Skin of body (tissue), 2 donors: Measurements from ENCODE around the gene SPRY4. TPM values are rescaled to one million over a fixed set of nuclear protein-coding genes. Genes with fewer than 3 reads are reported as not detected.
"Not testable (repeated sequence)": the region's sequence is repeated elsewhere in the genome, so short reads cannot be mapped to it uniquely, and the experiment has no call there.

Experiments
- DNase-seq: peaks from one replicate; lab custom pipeline; 2025; lab: John Stamatoyannopoulos, UW
- total RNA-seq: library from RNA; depleted of rRNA; stranded (reverse); fragments of >200 nt; gene quantifications from one replicate; pipeline ENCODE4 v1.2.3, GENCODE V29; 2014

The SPRY4 gene, protein sequence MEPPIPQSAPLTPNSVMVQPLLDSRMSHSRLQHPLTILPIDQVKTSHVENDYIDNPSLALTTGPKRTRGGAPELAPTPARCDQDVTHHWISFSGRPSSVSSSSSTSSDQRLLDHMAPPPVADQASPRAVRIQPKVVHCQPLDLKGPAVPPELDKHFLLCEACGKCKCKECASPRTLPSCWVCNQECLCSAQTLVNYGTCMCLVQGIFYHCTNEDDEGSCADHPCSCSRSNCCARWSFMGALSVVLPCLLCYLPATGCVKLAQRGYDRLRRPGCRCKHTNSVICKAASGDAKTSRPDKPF
- total RNA-seq: 8.9 TPM

DNA sequence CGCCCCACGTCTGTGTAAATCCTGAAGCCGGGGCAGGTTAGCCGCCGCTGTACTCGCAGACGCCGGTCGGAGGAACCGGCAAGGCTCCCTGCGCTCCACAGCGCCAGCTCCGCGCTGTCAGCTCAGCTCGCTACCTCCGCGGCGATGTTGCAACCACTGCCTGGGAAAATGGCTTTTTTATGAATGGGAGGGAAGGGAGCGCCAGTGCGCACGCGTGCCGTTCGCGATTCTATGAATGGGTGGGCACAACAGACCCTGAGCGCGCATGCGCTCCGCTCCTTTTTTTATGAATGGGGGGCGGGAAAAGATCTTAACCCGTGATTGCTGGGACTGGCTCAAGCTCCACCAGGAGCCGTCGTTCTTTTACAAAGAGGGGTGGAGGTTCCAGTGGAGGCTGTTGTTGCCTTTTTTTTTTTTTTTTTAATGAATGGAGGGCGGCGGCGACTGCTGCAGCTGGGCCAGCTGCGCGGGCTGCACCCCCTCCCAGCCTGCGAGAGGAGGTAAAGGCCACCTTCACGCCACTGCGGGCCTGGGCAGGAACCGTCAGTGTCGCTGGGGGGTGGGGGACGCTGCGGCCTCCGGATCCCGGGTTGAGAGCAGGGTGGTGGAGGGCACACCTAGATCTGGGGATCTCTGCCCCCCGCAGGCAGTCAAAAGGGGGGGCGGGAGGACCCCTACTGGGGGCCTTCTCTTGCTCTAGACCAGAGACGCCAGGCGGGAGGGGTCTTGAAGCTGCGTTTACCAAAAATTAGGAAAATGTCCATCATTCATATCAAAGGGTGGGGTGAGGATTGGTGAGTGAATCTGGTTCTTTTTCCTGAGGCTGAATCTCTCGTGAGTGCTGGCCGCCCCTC, at the start of gene SPRY4:
Gene SPRY4, minus strand, starts transcription at position 151 of the 854 bp plus-strand sequence. CDS start 9,913 bp downstream, outside the sequence.
- peak; percentile 98 for DNase-seq

DNA sequence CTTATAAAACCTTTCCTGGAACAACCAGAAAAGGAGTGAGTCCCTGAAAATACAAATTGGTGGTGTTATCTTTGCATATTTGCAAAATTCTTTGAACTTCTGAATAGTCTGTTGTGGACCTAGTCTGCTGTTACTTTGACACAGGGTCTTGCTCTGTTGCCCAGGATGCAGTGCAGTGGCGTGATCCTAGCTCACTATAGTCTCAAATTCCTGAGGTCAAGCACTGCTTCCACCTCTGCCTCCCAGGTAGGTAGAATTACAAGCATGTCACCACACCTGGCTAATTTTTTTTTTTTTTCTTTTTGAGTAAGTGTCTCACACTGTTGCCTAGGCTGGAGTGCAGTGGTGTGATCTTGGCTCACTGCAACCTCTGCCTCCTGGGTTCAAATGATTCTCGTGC, 43.7 kb upstream of the SPRY4 start:
- no peak for DNase-seq

- DNase-seq: no peak
Observed at GRCh38 chr5:142366007-142366406, 41.2 kb upstream of the SPRY4 start.

GRCh38 chr5:142364251-142365145, 39.7 kb upstream of the SPRY4 start:
- no peak for DNase-seq

DNA sequence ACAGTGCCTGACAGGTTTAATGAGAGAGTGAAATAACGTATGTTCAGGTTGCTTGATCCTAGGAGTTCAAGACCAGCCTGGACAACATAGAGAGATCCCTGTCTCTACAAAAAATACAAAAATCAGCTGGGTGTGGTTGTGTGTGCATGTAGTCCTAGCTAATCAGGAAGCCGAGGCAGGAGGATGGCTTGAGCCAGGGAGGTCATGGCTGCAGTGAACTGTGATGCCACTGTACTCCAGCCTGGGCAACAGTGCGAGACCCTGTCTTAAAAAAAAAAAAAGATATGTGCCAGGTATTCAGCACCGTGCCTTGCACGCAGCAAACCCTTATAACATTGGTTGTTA, 38.8 kb upstream of the SPRY4 start:
- no peak for DNase-seq

DNA sequence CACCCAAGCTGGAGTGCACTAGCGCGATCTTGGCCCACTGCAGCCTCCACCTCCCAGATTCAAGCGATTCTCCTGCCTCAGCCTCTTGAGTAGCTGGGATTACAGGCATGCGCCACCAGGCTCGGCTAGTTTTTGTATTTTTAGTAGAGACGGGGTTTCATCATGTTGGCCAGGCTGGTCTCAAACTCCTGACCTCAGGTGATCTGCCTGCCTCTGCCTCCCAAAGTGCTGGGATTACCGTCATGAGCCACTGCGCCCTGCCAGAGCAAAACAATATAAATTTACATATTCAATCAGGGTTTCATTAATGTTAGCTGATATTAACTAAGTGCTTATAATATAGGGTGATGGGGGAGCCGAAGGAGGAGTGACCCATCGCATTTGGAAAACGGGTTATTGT, 37.4 kb upstream of the SPRY4 start:
- not testable (repeated sequence) for DNase-seq

DNA sequence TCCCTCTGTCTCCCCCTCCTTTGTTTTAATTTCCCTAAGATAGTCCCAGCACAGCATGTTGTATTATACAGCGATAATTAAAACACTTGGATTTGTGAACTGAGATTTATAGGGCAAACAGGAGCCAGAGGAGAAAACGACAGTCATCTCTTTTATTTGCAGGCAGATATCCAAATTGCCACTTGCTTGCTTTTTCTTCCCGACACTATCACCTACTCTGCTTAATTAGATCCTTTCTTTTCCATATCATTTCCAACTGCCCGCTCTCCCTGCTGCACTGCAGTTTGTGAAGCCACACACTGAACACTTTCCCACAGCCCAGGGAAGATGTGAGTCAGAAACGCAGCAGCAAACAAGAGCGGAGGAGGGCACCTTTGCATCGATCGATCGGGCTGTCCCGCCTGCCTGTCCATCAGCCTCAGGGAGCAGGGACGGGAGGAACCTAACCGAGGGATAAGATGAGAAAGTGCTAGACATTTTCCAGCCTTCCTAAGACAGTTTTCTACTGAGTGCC, 35.8 kb upstream of the SPRY4 start:
- DNase-seq: no peak

DNA sequence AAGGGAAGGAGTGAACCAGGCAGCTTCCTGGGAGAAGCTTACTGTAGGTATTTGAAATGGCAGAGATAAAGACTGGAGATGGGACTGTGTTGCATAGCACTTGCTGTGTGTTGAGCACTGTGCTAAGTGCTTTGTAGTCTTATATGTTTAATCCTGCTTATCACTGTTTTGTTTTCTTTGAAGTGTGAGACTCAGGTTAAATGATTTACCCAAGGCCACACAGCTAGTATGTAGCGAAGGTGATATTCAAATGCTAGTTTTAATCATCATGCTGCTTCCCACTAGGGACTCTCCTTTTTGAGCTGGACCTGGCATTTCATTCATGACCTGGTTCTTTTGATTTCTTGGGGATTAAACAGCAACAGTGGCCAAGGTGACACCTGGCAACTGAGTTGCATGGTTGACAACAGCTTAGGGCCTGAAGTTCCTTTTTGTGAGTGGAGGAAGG, 35.3 kb upstream of the SPRY4 start:
- DNase-seq: no peak

DNA sequence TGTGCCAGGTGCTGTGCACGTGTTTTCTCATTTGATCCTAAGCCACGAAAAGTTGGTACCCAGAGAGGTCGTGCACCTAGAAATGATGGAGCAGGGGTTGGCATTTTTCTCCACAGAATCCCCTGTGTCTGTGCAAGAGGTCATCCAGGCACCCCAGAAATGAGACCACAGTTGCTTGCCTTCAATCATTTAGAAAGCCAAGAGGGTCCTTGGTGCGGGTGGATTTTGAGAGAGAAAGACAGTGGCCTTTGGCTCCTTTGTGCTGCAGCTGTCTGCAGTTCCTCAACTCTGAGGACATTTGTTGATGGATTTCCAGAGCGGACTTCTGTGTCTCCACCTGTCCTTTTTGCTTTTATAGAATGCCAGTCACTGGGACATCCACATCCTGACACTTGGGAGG, 33.8 kb upstream of the SPRY4 start:
- no peak for DNase-seq

- no peak for DNase-seq
Observed at GRCh38 chr5:142358121-142358520, 33.3 kb upstream of the SPRY4 start.

DNA sequence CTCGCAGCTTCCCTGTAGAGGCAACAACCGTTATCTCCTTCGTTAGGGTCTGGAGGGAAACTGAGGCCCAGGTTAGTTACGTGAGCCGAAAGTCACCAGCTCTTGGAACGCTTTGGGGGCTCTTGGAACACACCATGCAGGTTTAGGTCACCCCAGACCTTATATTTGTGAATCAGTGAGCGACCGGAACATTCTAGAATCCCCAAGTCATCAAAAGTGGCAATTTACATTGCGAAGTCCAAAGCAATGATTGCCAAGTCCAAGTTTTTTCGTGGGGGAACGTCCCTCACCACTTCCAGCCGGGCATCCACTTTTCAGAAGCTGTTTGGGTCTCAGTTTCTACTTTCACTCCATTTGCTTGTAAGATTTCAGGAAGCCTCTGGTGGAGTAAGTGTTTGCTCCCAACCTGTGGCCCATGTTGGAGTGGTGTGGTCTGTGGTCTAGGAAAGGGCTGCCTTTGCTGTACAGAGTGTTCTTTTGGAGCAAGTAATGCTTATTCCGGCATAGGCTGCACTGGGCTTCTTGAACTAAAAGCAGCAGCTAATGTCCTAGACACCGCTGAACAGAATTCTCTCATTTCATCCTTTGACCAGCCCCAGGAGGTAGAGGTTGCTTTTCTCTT, 32.8 kb upstream of the SPRY4 start:
- no peak for DNase-seq

DNA sequence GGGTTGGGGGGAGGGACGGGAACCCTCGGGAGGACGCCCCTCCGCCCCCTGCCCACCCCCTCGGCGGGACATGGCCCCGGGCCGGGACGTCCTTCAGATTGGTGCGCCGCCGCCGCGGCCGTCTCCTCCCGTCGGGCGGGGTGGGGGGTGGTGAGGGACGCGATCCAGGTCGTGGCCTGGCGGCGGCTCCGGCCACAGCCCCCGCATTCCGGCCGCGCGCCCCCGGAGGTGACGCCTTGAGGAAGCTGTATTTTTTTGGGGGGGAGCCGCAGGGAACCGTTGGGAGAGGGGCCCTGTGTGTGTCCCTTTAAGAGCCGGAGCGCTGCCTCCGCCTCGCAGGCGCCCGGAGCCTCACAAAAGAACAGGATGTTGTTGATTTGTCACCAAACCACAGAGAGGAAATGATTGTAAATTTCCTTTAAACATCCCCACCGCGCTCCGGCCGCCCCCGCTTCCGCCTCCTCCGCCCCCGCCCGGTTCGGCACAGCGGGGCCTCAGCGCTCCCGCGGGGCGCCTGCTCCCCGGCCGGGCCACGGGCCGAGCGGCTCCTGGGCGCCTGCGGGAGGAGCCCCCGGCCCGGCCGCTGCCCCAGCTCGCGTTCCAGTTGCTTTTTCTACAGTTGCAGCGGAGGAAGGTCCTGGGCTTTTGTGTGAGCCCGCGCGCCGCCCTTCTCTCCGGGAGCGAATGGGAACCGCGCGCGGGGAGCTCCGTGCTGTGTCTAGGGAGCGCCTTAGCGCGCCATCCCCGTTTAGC, 32.1 kb upstream of the SPRY4 start:
- peak; percentile 93 for DNase-seq

DNA sequence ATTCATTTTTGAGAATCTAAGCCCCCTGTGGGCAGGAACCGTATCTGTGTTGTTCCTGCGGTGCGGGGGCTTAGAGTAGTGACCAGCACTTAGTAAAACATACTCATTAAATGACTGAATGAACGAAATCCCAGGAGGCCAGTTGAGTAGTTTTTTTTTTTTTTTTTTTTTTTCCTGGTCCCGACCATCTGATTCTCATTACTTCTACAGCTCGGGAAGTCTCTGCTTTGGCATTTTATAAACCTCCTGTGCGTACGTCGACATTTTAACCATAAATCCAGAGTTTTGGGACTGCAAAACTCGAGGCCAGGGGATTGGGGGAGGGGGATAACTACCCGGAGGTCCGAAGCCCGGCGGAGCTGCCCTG, 31.5 kb upstream of the SPRY4 start:
- peak; percentile 80 for DNase-seq

- no peak for DNase-seq
Observed at GRCh38 chr5:142353071-142353472, 28.3 kb upstream of the SPRY4 start.

GRCh38 chr5:142350021-142350420, 25.2 kb upstream of the SPRY4 start:
- no peak for DNase-seq

GRCh38 chr5:142346706-142347105, 21.9 kb upstream of the SPRY4 start:
- DNase-seq: no peak

DNA sequence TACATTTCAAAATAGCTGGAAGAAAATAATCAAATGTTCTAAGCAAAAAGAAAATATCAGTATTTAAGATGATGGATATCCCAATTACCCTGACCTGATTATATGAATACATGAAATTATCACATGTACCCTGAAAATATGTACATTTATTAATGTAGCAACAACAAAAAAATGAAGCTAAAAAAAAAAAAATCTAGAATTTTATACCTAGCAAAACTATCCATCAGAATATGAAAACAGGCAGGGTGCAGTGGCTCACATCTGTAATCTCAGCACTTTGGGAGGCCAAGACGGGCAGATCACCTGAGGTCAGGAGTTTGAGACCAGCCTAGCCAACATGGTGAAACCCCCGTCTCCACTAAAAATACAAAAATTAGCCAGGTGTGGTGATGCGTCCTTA, 20.1 kb upstream of the SPRY4 start:
- DNase-seq: not testable (repeated sequence)

DNA sequence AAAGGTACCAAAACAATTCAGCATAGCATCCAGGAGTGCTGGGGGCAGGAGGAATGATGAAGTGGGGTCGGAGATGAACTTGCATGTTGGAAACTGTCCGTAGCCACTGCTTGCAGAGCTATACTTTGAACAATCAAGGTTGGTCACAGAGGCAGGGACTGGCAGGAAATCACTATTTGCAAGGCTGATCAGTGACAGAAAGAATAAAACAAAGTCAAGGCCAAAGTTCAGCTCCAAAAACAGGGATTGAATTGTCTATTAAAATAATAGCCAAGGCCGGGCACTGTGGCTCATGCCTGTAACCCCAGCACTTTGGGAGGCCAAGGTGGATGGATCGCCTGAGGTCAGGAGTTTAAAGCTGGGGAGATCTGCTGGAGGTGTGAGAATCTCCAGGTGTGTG, 18.7 kb upstream of the SPRY4 start:
- no peak for DNase-seq

DNA sequence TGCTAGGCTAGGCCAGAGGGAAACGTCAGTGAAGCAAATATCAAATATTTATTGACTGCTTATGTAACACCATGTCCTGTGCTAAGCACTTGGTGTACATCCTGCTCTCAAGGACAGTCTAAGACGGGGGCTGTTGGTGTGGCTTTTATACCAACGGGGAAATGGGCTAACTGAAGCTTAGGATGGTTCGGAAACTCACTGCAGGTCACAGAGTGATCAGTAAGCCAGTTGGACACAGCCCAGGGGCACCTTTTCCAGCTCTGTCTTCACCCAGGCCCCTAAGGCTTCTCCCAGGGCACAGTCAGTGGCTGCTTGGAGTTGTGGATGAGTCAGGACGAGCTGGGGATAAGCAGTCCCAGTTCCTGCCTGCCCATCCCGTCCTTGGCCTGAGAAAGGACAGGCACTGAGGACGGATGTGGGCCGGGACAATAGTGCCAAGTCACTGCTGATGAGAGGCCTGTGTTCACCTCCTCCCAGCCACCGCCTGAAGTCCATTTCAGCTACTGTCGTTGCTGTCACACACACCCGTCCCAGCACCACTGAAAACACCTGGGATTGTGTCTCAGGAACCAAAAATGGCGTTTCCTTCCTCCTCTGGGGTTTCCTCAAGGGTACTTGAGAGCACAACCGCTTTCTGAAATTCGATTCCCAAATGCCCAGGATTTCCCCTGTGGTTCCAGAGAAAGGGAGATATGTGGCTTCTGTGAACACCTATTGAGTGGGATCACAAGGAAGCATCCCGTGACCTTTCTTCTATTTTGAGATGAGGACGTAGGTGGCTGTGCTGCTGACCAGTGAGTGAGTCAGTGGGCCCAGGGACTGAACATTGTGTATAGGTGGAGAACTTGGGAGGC, 17.5 kb upstream of the SPRY4 start:
- no peak for DNase-seq
